ENCODE data around the gene NPRL2. TPM values are rescaled to one million over a fixed set of nuclear protein-coding genes. Genes with fewer than 3 reads are reported as not detected.
A peak's percentile ranks its signal among the peaks of the same experiment; 100 is the strongest.

The NPRL2 gene
- total and polyA plus RNA-seq, 2 experiments from 2014 or later = 22.3 to 27.7 TPM

DNA sequence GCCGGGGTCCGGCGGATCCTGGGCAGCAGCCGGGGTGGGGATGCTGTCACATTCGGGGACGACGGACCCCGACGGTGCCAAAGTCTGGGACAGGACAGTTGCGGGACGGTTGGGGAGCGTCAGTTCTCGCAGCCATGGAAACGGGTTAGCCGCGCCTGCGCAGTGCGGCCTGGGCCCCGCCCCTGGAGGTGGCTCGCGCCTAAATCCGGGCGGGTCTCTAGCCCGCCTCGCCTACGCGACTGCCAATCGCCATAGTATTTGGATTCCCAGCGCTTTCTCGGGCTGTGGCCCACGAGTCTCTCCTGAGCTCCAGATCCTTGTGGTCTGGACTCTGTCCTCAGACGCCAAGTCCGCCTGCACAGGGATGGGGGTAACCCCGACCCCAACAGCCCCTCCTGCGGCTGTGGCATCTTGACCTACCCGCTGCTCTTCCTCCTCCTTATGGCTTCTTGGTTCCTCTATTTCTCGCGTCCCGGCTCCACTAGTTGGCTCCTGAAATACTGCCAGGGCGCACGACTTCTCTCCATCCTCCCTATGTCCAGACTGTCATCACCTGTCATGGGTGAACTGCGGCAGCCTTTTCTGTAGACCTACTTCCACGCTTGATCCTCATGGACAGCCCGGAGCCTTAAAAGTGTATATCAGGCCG, 4.9 kb downstream of the NPRL2 start, which contains the start of gene ZMYND10:
Gene ZMYND10 (minus strand): TSS at position 147 of the 649 bp plus-strand sequence. CDS start 153 bp downstream, outside the sequence.
- H3K27ac Mint-ChIP-seq = no peak within 1 kb of the TSS
- no peaks in the 10 kb centered on the region for H3K9me3 Mint-ChIP-seq
- Histone ChIP-seq H3K4me1 (ENCODE audit: insufficient read depth) (peaks cover 3% of the 10 kb centered on the region; the same call in 1 of the 2 replicates), H3K27ac (ENCODE audit: low read depth) (no peak within 1 kb of the TSS), H3K4me2 (peak within 1 kb of the TSS; percentile 90), H3K27me3 (ENCODE audit: insufficient read depth) (peaks cover 51% of the 10 kb centered on the region), H3F3A (replicated peaks; ENCODE audit: low read depth) (0 out of 2 replicates have a peak, but pooled peaks cover 15% of the 10 kb centered on the region), H2AFZ (peak within 1 kb of the TSS; percentile 98), H3K4me3 (peak within 1 kb of the TSS; percentile 71), H4K20me1 (replicated peaks; ENCODE audit: insufficient read depth) (no peaks in the 10 kb centered on the region), H3K79me2 (replicated peaks; ENCODE audit: insufficient read depth) (no peaks in the 10 kb centered on the region), H3K36me3 (ENCODE audit: insufficient read depth) (no peaks in the 10 kb centered on the region), H3K9me2 (ENCODE audit: insufficient read depth) (no peaks in the 10 kb centered on the region)
- H3K27me3 Mint-ChIP-seq (ENCODE audit: insufficient read depth, low read depth, poor library complexity) = peaks cover 52% of the 10 kb centered on the region
- no peak for TF ChIP-seq STAT1 (IDR thresholded peaks at IDR 0.05; ENCODE audit: unreplicated experiment)
- no peak for TF ChIP-seq ZNF114 (CRISPR knock-in tag; IDR thresholded peaks at IDR 0.05)
- TF ChIP-seq ZNF331 (CRISPR knock-in tag; IDR thresholded peaks at IDR 0.05; ENCODE audit: low read depth) = no peak
- TF ChIP-seq POLR2AphosphoS5 (IDR thresholded peaks at IDR 0.05; ENCODE audit: low read depth) = 0 out of 2 replicates have a peak, but pooled peaks have one; percentile 30
- TF ChIP-seq, protein P1, sequence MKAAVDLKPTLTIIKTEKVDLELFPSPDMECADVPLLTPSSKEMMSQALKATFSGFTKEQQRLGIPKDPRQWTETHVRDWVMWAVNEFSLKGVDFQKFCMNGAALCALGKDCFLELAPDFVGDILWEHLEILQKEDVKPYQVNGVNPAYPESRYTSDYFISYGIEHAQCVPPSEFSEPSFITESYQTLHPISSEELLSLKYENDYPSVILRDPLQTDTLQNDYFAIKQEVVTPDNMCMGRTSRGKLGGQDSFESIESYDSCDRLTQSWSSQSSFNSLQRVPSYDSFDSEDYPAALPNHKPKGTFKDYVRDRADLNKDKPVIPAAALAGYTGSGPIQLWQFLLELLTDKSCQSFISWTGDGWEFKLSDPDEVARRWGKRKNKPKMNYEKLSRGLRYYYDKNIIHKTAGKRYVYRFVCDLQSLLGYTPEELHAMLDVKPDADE (IDR thresholded peaks at IDR 0.05) = no peak
- ATAC-seq (peak; percentile 57), DNase-seq (ENCODE audit: low spot score) (peak; percentile 91)
- peak within 1 kb of the TSS; percentile 72 for H3K4me3 Mint-ChIP-seq
- H3K4me1 Mint-ChIP-seq = peaks cover 9% of the 10 kb centered on the region
- peaks cover 7% of the 10 kb centered on the region; the same call in 1 of the 3 replicates for H3K36me3 Mint-ChIP-seq (ENCODE audit: low read depth)

DNA sequence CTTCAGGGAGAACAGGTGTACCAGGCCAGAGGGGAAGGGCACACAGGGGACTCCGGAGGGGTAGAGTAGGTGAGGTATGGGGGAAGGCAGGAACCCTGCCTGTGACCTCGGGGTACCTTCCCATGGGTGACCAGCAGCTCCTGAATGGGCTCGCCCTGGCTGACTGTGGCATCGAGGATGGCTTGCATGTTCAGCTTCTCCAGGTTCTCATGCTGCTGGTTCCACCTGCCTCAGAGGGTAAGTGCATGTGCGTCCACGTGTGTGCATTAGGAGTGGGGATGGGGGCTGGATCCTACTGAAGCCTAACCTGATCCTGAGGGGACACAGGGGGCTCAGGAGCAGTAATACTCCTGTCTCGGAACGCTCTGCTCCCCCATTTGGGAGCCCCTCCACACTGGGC, 5.6 kb downstream of the NPRL2 start:
- H3K79me2 ChIP-seq (replicated peaks; ENCODE audit: insufficient read depth) = no peaks in the 10 kb centered on the region
- no peak for TF ChIP-seq EZH2phosphoT487 (IDR thresholded peaks at IDR 0.05; ENCODE audit: unreplicated experiment)
- no peak for TF ChIP-seq CREB1 (CRISPR knock-in tag; IDR thresholded peaks at IDR 0.05; ENCODE audit: low read depth)
- TF ChIP-seq NANOG (IDR thresholded peaks at IDR 0.05; ENCODE audit: borderline replicate concordance) = no peak
- no peak for TF ChIP-seq EZH2 (IDR thresholded peaks at IDR 0.05; ENCODE audit: low read depth, unreplicated experiment)
- TF ChIP-seq, protein P2, sequence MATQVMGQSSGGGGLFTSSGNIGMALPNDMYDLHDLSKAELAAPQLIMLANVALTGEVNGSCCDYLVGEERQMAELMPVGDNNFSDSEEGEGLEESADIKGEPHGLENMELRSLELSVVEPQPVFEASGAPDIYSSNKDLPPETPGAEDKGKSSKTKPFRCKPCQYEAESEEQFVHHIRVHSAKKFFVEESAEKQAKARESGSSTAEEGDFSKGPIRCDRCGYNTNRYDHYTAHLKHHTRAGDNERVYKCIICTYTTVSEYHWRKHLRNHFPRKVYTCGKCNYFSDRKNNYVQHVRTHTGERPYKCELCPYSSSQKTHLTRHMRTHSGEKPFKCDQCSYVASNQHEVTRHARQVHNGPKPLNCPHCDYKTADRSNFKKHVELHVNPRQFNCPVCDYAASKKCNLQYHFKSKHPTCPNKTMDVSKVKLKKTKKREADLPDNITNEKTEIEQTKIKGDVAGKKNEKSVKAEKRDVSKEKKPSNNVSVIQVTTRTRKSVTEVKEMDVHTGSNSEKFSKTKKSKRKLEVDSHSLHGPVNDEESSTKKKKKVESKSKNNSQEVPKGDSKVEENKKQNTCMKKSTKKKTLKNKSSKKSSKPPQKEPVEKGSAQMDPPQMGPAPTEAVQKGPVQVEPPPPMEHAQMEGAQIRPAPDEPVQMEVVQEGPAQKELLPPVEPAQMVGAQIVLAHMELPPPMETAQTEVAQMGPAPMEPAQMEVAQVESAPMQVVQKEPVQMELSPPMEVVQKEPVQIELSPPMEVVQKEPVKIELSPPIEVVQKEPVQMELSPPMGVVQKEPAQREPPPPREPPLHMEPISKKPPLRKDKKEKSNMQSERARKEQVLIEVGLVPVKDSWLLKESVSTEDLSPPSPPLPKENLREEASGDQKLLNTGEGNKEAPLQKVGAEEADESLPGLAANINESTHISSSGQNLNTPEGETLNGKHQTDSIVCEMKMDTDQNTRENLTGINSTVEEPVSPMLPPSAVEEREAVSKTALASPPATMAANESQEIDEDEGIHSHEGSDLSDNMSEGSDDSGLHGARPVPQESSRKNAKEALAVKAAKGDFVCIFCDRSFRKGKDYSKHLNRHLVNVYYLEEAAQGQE (IDR thresholded peaks at IDR 0.05; ENCODE audit: unreplicated experiment) = no peak
- TF ChIP-seq ZNF331 (CRISPR knock-in tag; IDR thresholded peaks at IDR 0.05; ENCODE audit: low read depth) = no peak
- no peak for TF ChIP-seq JUNB (IDR thresholded peaks at IDR 0.05; ENCODE audit: unreplicated experiment)
- peaks cover 52% of the 10 kb centered on the region for H3K27me3 Mint-ChIP-seq (ENCODE audit: insufficient read depth, low read depth, poor library complexity)
- no peak for ATAC-seq
- H3K27me3 ChIP-seq (ENCODE audit: insufficient read depth) = peaks cover 58% of the 10 kb centered on the region
- no peak for DNase-seq (ENCODE audit: low spot score)
- H3F3A ChIP-seq (replicated peaks; ENCODE audit: low read depth) = 0 out of 2 replicates have a peak, but pooled peaks cover 15% of the 10 kb centered on the region
- peaks cover 8% of the 10 kb centered on the region for H3K4me1 Mint-ChIP-seq
- H3K4me2 ChIP-seq = peak overlapping the region; percentile 90
- H3K9me2 ChIP-seq (ENCODE audit: insufficient read depth) = no peaks in the 10 kb centered on the region
- peak overlapping the region; percentile 98 for H2AFZ ChIP-seq
- H3K4me3 Mint-ChIP-seq = no peak overlapping the region
- no peaks in the 10 kb centered on the region for H3K36me3 ChIP-seq (ENCODE audit: insufficient read depth)
- H3K4me1 ChIP-seq (ENCODE audit: insufficient read depth) = peaks cover 5% of the 10 kb centered on the region; the same call in 1 of the 2 replicates
- peaks cover 7% of the 10 kb centered on the region; the same call in 1 of the 3 replicates for H3K36me3 Mint-ChIP-seq (ENCODE audit: low read depth)
- no peaks in the 10 kb centered on the region for H3K9me3 Mint-ChIP-seq
- H3K4me3 ChIP-seq = peak overlapping the region; percentile 71
- no peak overlapping the region for H3K27ac Mint-ChIP-seq
- no peaks in the 10 kb centered on the region for H4K20me1 ChIP-seq (replicated peaks; ENCODE audit: insufficient read depth)
- no peak overlapping the region for H3K27ac ChIP-seq (ENCODE audit: low read depth)
